ENCODE data around the gene ADAM8.
"Not testable (repeated sequence)": the region's sequence is repeated elsewhere in the genome, so short reads cannot be mapped to it uniquely, and the experiment has no call there.

ADAM8 gene

GRCh38 chr10:133276435-133277201, at the start of gene ADAM8:
Gene ADAM8, minus strand, starts transcription at chr10:133276868. Its CDS starts 51 bp downstream, at chr10:133276817.
- DNase-seq, result peak; percentile 74

DNA sequence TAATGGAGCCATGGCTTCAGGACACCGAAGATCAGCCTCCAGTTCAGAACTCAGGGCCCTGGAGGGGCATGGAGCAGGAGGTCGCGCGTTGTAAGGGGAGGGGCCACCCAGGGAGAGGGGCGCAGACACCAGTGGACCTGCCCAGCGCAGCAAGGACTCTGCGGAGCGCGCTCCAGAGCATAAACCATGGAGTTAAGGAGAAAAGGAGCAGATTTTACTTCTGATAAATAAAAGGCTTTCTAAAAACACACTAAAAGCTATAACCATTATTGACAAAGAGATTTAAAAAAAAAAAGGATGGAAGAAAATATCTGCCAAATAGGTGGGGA, 49.5 kb upstream of the ADAM8 start:
- no peak for DNase-seq

- DNase-seq, result no peak
These were observed 49.0 kb upstream of the ADAM8 start for GRCh38 chr10:133325440-133326222.

GRCh38 chr10:133324857-133325260, 48.2 kb upstream of the ADAM8 start:
- no peak for DNase-seq

DNA sequence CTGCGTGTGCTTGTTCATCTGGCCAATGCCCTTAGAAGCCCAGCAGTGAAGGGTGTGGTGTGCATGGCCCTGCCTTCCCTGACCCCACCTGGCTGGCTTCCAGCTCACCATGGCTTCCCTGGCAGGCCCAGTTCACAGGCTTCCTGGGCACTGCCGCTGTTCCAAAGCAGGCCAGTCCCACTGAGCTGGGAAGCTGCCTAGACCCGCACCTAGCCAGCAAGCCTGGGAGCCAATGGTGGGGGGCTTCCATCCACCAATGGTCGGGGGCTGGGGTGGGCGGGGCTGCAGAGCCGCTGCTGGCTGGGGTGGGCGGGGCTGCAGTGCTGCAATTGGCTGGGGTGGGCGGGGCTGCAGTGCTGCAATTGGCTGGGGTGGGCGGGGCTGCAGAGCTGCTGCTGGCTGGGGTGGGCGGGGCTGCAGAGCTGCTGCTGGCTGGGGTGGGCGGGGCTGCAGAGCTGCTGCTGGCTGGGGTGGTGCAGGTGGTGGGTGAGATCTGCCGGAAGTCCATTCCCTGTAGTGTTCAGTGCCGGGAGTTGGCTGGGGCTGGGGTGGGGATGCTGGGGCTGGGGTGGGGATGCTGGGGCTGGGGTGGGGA, 47.6 kb upstream of the ADAM8 start:
- DNase-seq, result peak; percentile 75

- not testable (repeated sequence) for DNase-seq
These were observed 45.5 kb upstream of the ADAM8 start for GRCh38 chr10:133322064-133322709.

GRCh38 chr10:133320852-133321422, 44.3 kb upstream of the ADAM8 start:
- DNase-seq, result not testable (repeated sequence)

DNA sequence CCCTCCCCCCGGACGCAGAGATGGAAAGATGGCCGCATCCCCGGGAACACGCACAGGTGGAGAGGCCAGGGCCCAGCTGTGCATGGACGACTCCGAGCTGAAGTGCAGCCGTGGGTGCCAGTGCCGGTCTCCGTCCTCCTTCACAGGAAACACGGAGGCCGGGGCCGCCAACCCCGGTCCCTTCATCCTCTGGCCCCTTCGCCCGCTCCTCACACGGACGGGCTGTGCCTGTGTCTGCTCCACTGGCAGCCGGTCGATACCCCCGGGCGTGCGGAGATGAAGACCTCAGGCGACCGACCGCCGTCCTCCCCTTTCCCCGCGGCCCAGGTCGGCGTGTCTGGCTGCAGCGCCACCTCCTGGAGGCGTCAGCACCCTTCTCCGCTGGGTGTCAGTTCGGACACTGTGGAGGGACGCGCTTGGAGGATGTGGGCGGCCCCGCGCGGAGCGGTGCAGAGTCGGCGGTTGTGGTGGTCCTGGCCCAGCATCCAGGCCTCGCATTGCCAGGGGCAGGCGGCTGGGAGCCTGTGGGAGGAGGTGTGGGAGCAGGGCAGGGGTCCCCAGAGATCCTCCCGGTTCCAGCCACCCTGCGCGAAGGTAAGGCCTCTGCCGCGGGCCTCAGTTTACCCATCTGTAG, 41.9 kb upstream of the ADAM8 start:
- DNase-seq, result peak; percentile 72

GRCh38 chr10:133316732-133317131, 40.1 kb upstream of the ADAM8 start:
- DNase-seq, result no peak

GRCh38 chr10:133316266-133316665, 39.6 kb upstream of the ADAM8 start:
- DNase-seq, result no peak

DNA sequence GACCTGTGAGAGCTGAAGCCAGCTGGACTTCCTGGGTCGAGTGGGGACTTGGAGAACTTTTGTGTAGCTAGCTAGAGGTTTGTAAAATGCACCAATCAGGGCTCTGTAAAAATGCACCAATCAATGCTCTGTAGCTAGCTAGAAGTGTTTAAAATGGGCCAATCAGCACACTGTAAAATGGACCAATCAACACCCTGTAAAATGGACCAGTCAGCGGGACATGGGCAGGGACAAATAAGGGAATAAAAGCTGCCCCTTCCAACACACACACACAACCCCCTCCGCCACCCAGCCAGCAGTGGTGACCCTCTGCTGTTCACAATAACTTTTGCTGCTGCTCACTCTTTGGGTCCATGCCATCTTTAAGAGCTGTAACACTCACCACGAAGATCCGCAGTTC, 39.2 kb upstream of the ADAM8 start:
- DNase-seq, result no peak

GRCh38 chr10:133314911-133315310, 38.2 kb upstream of the ADAM8 start:
- DNase-seq, result no peak

DNA sequence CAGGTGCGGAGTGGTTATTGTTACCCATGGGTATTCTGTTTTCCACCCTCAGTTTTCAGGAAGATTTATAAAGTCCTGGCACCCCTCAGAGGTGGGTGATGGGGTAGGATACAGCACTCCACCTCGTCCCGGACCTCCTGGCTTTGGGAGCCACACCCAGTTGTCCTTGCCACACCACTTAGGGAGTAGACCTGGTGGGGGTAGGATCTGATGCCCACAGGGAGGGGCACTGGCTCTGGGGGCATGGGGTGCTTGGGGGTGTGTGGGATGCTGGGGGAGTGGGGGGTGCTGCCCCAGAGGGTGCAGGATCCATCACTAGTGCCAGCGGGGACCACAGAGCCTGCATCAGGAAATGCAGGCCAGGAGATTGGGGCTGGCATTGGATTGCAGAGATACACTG, 36.5 kb upstream of the ADAM8 start:
- DNase-seq, result no peak

- DNase-seq, result no peak
These were observed 36.1 kb upstream of the ADAM8 start for GRCh38 chr10:133312769-133313145.

- DNase-seq, result no peak
These were observed 35.5 kb upstream of the ADAM8 start for GRCh38 chr10:133312016-133312768.

GRCh38 chr10:133311570-133311969, 34.9 kb upstream of the ADAM8 start:
- no peak for DNase-seq

- no peak for DNase-seq
These were observed 34.1 kb upstream of the ADAM8 start for GRCh38 chr10:133310789-133311188.

GRCh38 chr10:133310399-133310755, 33.7 kb upstream of the ADAM8 start:
- no peak for DNase-seq

- DNase-seq, result no peak
These were observed 33.2 kb upstream of the ADAM8 start for GRCh38 chr10:133309720-133310398.

GRCh38 chr10:133309100-133309719, 32.5 kb upstream of the ADAM8 start:
- DNase-seq, result peak; percentile 85

Measured in CD4-positive, alpha-beta T cell treated with Interleukin-15 for 1 hour (primary cell).